ENCODE results near the gene MRPS10.

GRCh38 chr6:42226161-42226611 is 8.5 kb upstream of the MRPS10 start:
- no peak for TF ChIP-seq CTCF (IDR thresholded peaks at IDR 0.05)
- no peak for TF ChIP-seq POLR2AphosphoS5 (IDR thresholded peaks at IDR 0.05; ENCODE audit: low read depth, low read length)
- TF ChIP-seq TCF7L2 (IDR thresholded peaks at IDR 0.05; ENCODE audit: low read depth, low read length): no peak

Measured in Panc1 (cell line).